Suprapubic skin (tissue), 4 donors: ENCODE results near the gene RNF20.

ENCODE experiments used
- POLR2A ChIP-seq, 2 donors: fragments of 450-650 bp; IDR thresholded peaks; one replicate each; pipeline ENCODE4 v1.6.1; 2017; ENCODE audit warnings: antibody characterized with exemption in 2 of 2, mild to moderate bottlenecking in 2 of 2, moderate library complexity in 2 of 2
- POLR2AphosphoS5 ChIP-seq, 3 donors: sonication (generic); formaldehyde crosslinking; IDR thresholded peaks; one replicate each; pipeline ENCODE4 v1.6.1; 2017; ENCODE audit warnings: antibody characterized with exemption in 3 of 3
- TF ChIP-seq, protein P1 (sequence below), 2 donors: fragments of 200-600 bp in 1 of 2; fragments of 450-650 bp in 1 of 2; sonication (generic) in 1 of 2; IDR thresholded peaks; one replicate each; pipeline ENCODE4 v1.5.1; 2016 to 2019; ENCODE audit warnings: antibody characterized with exemption in 2 of 2, mild to moderate bottlenecking in 1 of 2, moderate library complexity in 1 of 2

DNA sequence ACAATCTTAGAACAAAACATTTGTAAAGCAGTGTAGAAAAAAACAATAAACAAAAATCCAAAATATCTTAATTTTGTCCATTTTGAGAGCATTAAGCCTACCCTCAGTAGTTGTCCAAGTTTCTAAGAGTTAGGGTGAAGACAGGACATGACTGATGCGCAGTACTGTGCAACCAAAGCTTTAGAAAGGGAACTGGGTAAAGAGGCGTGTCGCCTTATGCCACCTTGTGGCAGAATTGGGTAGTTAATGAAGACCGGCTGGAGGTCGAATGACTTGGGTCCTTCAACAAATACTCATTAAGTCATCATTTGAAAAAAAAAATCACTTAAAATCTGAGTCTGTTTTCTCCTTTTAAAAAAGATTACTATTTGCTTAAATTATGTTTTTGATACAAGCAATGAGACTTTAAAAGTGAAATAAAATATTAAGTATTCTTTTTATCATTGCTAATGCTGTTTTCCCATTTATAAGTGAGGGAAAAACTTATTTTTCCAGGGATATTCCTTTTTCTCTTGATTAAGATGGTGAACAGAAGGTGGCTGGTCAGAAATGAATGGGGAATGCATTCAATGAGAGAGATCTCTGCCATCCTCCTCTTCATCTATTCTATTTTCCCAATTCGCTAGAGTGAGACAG is 3.5 kb upstream of the RNF20 start:
- TF ChIP-seq POLR2A (IDR thresholded peaks at IDR 0.05): no peak
- TF ChIP-seq, protein P1, sequence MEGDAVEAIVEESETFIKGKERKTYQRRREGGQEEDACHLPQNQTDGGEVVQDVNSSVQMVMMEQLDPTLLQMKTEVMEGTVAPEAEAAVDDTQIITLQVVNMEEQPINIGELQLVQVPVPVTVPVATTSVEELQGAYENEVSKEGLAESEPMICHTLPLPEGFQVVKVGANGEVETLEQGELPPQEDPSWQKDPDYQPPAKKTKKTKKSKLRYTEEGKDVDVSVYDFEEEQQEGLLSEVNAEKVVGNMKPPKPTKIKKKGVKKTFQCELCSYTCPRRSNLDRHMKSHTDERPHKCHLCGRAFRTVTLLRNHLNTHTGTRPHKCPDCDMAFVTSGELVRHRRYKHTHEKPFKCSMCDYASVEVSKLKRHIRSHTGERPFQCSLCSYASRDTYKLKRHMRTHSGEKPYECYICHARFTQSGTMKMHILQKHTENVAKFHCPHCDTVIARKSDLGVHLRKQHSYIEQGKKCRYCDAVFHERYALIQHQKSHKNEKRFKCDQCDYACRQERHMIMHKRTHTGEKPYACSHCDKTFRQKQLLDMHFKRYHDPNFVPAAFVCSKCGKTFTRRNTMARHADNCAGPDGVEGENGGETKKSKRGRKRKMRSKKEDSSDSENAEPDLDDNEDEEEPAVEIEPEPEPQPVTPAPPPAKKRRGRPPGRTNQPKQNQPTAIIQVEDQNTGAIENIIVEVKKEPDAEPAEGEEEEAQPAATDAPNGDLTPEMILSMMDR (IDR thresholded peaks at IDR 0.05): peak; percentile 70 to 76
- TF ChIP-seq POLR2AphosphoS5 (IDR thresholded peaks at IDR 0.05): no peak
